Measurements from ENCODE around the gene NAGS.
"Not testable (repeated sequence)": the region's sequence is repeated elsewhere in the genome, so short reads cannot be mapped to it uniquely, and the experiment has no call there.

The NAGS gene

GRCh38 chr17:44004077-44004760 lies at the start of gene NAGS:
NAGS (plus strand) TSS chr17:44004622; CDS start chr17:44004664, 42 bp downstream.
- DNase-seq = peak; percentile 64

GRCh38 chr17:43956222-43956621 lies 48.2 kb upstream of the NAGS start:
- no peak for DNase-seq

GRCh38 chr17:43958748-43959352 lies 45.6 kb upstream of the NAGS start:
- no peak for DNase-seq

- not testable (repeated sequence) for DNase-seq
Measured at GRCh38 chr17:43961292-43961691, 43.1 kb upstream of the NAGS start.

- no peak for DNase-seq
Measured at GRCh38 chr17:43961954-43962353, 42.5 kb upstream of the NAGS start.

- DNase-seq = no peak
Measured at GRCh38 chr17:43962479-43962878, 41.9 kb upstream of the NAGS start.

- no peak for DNase-seq
Measured at GRCh38 chr17:43966276-43966675, 38.1 kb upstream of the NAGS start.

- DNase-seq = no peak
Measured at GRCh38 chr17:43967251-43967875, 37.1 kb upstream of the NAGS start.

GRCh38 chr17:43970366-43970765 lies 34.1 kb upstream of the NAGS start:
- DNase-seq = no peak

GRCh38 chr17:43971436-43971835 lies 33.0 kb upstream of the NAGS start:
- DNase-seq = not testable (repeated sequence)

- DNase-seq = not testable (repeated sequence)
Measured at GRCh38 chr17:43972444-43973212, 31.8 kb upstream of the NAGS start.

GRCh38 chr17:43974382-43975266 lies 29.8 kb upstream of the NAGS start:
- no peak for DNase-seq

- no peak for DNase-seq
Measured at GRCh38 chr17:43975898-43976297, 28.5 kb upstream of the NAGS start.

GRCh38 chr17:43976963-43977837 lies 27.2 kb upstream of the NAGS start:
- DNase-seq = no peak

GRCh38 chr17:43978078-43978477 lies 26.3 kb upstream of the NAGS start:
- no peak for DNase-seq

- no peak for DNase-seq
Measured at GRCh38 chr17:43979011-43979410, 25.4 kb upstream of the NAGS start.

GRCh38 chr17:43979671-43980070 lies 24.8 kb upstream of the NAGS start:
- DNase-seq = no peak

- no peak for DNase-seq
Measured at GRCh38 chr17:43982171-43982570, 22.3 kb upstream of the NAGS start.

GRCh38 chr17:43983196-43983514 lies 21.3 kb upstream of the NAGS start:
- no peak for DNase-seq

- no peak for DNase-seq
Measured at GRCh38 chr17:43983515-43984411, 20.7 kb upstream of the NAGS start.

GRCh38 chr17:43984521-43984920 lies 19.9 kb upstream of the NAGS start:
- no peak for DNase-seq

All from activated effector memory CD4-positive, alpha-beta T cell treated with anti-CD3 and anti-CD28 coated beads, Interleukin-2, amount 50 U/mL, for 16 hours (primary cell).